CD4-positive, CD25-positive, alpha-beta regulatory T cell (primary cell): Measurements from ENCODE around the gene KRT79. TPM values are rescaled to one million over a fixed set of nuclear protein-coding genes. Genes with fewer than 3 reads are reported as not detected.

Experiments used
- ATAC-seq, 2 donors: fragments of 150-1000 bp; cut with Tn5 transposase; one replicate each; pipeline ENCODE4 v1.10.0; 2021; ENCODE audit warnings: low read depth in 2 of 2, moderate number of reproducible peaks in 2 of 2, moderate library complexity in 1 of 2
- DNase-seq, 3 donors: peaks; one replicate each; pipeline versions ENCODE4 v3.0.0 to v3.0.0-alpha.2; 2012 to 2022; ENCODE audit warnings: mixed read lengths in 1 of 3
- H3K27ac ChIP-seq: one replicate; pipeline ENCODE4 v1.7.0; 2013; ENCODE audit warnings: mild to moderate bottlenecking, low read length; ENCODE audit not compliant: insufficient read depth, poor library complexity, severe bottlenecking
- H3K27me3 ChIP-seq: one replicate; pipeline ENCODE4 v1.7.0; 2013; ENCODE audit warnings: low read length; ENCODE audit not compliant: control insufficient read depth, insufficient read depth
- H3K36me3 ChIP-seq: one replicate; pipeline ENCODE4 v1.7.0; 2013; ENCODE audit warnings: mild to moderate bottlenecking, low read length, moderate library complexity; ENCODE audit not compliant: control insufficient read depth, insufficient read depth
- H3K4me1 ChIP-seq: 2 replicates; pipeline ENCODE4 v1.7.0; 2013; ENCODE audit warnings: mild to moderate bottlenecking, low read length; ENCODE audit not compliant: insufficient read depth, control insufficient read depth, poor library complexity, severe bottlenecking
- H3K4me3 ChIP-seq: one replicate; pipeline ENCODE4 v1.7.0; 2013; ENCODE audit warnings: low read depth, mild to moderate bottlenecking, low read length, moderate library complexity
- H3K9me3 ChIP-seq, 2 experiments: 1 replicate in 1 of 2; 2 replicates in 1 of 2; pipeline ENCODE4 v1.7.0; 2013; ENCODE audit warnings: low read length in 2 of 2, mild to moderate bottlenecking in 1 of 2, moderate library complexity in 1 of 2; ENCODE audit not compliant: control insufficient read depth in 2 of 2
- H3K27ac Mint-ChIP-seq, 3 donors: one replicate each; pipeline ENCODE4 v1.8.0; 2020 to 2022; ENCODE audit warnings: mild to moderate bottlenecking in 3 of 3, mixed read lengths in 3 of 3, moderate library complexity in 2 of 3
- H3K27me3 Mint-ChIP-seq: one replicate; pipeline ENCODE4 v1.8.0; 2022; ENCODE audit warnings: mild to moderate bottlenecking, mixed read lengths
- H3K36me3 Mint-ChIP-seq: one replicate; pipeline ENCODE4 v1.8.0; 2020; ENCODE audit warnings: mixed read lengths
- H3K4me1 Mint-ChIP-seq, 4 donors: one replicate each; pipeline ENCODE4 v1.8.0; 2020 to 2022; ENCODE audit warnings: mixed read lengths in 4 of 4, mild to moderate bottlenecking in 1 of 4
- H3K4me3 Mint-ChIP-seq, 4 donors: one replicate each; pipeline ENCODE4 v1.8.0; 2020 to 2022; ENCODE audit warnings: mild to moderate bottlenecking in 4 of 4, mixed read lengths in 4 of 4, moderate library complexity in 3 of 4
- H3K9me3 Mint-ChIP-seq, 7 donors: one replicate each; pipeline ENCODE4 v1.8.0; 2020 to 2022; ENCODE audit warnings: mixed read lengths in 7 of 7, mild to moderate bottlenecking in 3 of 7, moderate library complexity in 2 of 7
- polyA plus RNA-seq, 4 donors: library from polyadenylated mRNA; unstranded; fragments of 300-500 nt; fragmentation: Illumina TruSeq; gene quantifications; one replicate each; pipeline ENCODE4 v1.2.3, GENCODE V29; 2021
- total RNA-seq: library from RNA; stranded (reverse); gene quantifications from one replicate; pipeline ENCODE4 v1.2.3, GENCODE V29; 2022

Gene KRT79
- total and polyA plus RNA-seq, 5 donors from 2014 or later, result not detected

- H3K36me3 ChIP-seq, result no peaks in the 10 kb centered on the region
- H3K4me1 Mint-ChIP-seq, result no peaks in the 10 kb centered on the region
- H3K4me3 ChIP-seq, result no peak overlapping the region
- H3K27me3 Mint-ChIP-seq, result peaks cover 23% of the 10 kb centered on the region
- no peaks in the 10 kb centered on the region for H3K36me3 Mint-ChIP-seq
- peaks cover 3% of the 10 kb centered on the region for H3K27me3 ChIP-seq
- ATAC-seq (no peak), DNase-seq (no peak)
- H3K9me3 Mint-ChIP-seq, result peaks cover 0 to 3% (median 0%) of the 10 kb centered on the region in 7 donors
- no peak overlapping the region for H3K27ac ChIP-seq
- no peak overlapping the region for H3K27ac Mint-ChIP-seq
- H3K9me3 ChIP-seq, result no peaks in the 10 kb centered on the region
- no peak overlapping the region for H3K4me3 Mint-ChIP-seq
- no peaks in the 10 kb centered on the region for H3K4me1 ChIP-seq
These were observed 50.4 kb downstream of the KRT79 start for GRCh38 chr12:52783563-52784316.

GRCh38 chr12:52782502-52782901, 51.6 kb downstream of the KRT79 start:
- peaks cover 0 to 3% (median 0%) of the 10 kb centered on the region in 7 donors for H3K9me3 Mint-ChIP-seq

GRCh38 chr12:52781399-52782082, 52.6 kb downstream of the KRT79 start:
- Histone ChIP-seq H3K4me1 (no peaks in the 10 kb centered on the region), H3K27me3 (peaks cover 3% of the 10 kb centered on the region), H3K9me3 (no peaks in the 10 kb centered on the region), H3K4me3 (no peak overlapping the region), H3K36me3 (no peaks in the 10 kb centered on the region), H3K27ac (no peak overlapping the region)
- Mint-ChIP-seq H3K4me1 (no peaks in the 10 kb centered on the region), H3K36me3 (no peaks in the 10 kb centered on the region), H3K4me3 (no peak overlapping the region), H3K27me3 (peaks cover 27% of the 10 kb centered on the region), H3K27ac (peak overlapping the region in 1 of 3 donors; percentile 6), H3K9me3 (peaks cover 0 to 3% (median 0%) of the 10 kb centered on the region in 7 donors)
- ATAC-seq (no peak), DNase-seq (no peak)

More at GRCh38 chr12:52782502-52782901, 51.6 kb downstream of the KRT79 start:
- no peaks in the 10 kb centered on the region for H3K4me1 Mint-ChIP-seq
- H3K4me3 ChIP-seq, result no peak overlapping the region
- ATAC-seq (no peak), DNase-seq (no peak)
- no peaks in the 10 kb centered on the region for H3K36me3 ChIP-seq
- H3K36me3 Mint-ChIP-seq, result no peaks in the 10 kb centered on the region
- no peak overlapping the region for H3K27ac ChIP-seq
- peaks cover 27% of the 10 kb centered on the region for H3K27me3 Mint-ChIP-seq
- no peaks in the 10 kb centered on the region for H3K4me1 ChIP-seq
- no peaks in the 10 kb centered on the region for H3K9me3 ChIP-seq
- peaks cover 3% of the 10 kb centered on the region for H3K27me3 ChIP-seq
- H3K4me3 Mint-ChIP-seq, result no peak overlapping the region
- H3K27ac Mint-ChIP-seq, result no peak overlapping the region

GRCh38 chr12:52779914-52780313, 54.2 kb downstream of the KRT79 start:
- Histone ChIP-seq H3K4me3 (no peak overlapping the region), H3K4me1 (no peaks in the 10 kb centered on the region), H3K9me3 (no peaks in the 10 kb centered on the region), H3K27me3 (peaks cover 3% of the 10 kb centered on the region), H3K27ac (no peak overlapping the region), H3K36me3 (no peaks in the 10 kb centered on the region)
- Mint-ChIP-seq H3K36me3 (no peaks in the 10 kb centered on the region), H3K9me3 (peaks cover 0 to 2% (median 0%) of the 10 kb centered on the region in 7 donors), H3K4me3 (no peak overlapping the region), H3K4me1 (no peaks in the 10 kb centered on the region), H3K27me3 (peaks cover 24% of the 10 kb centered on the region), H3K27ac (no peak overlapping the region)
- DNase-seq (no peak), ATAC-seq (no peak)

- no peak for ATAC-seq
- DNase-seq, result no peak
- Mint-ChIP-seq H3K9me3 (no peaks in the 10 kb centered on the region), H3K36me3 (no peaks in the 10 kb centered on the region), H3K4me3 (no peak overlapping the region), H3K27ac (no peak overlapping the region), H3K27me3 (peaks cover 21% of the 10 kb centered on the region), H3K4me1 (no peaks in the 10 kb centered on the region)
- H3K27ac ChIP-seq, result no peak overlapping the region
- H3K9me3 ChIP-seq, result no peaks in the 10 kb centered on the region
- no peaks in the 10 kb centered on the region for H3K36me3 ChIP-seq
- H3K4me1 ChIP-seq, result no peaks in the 10 kb centered on the region
- peaks cover 3% of the 10 kb centered on the region for H3K27me3 ChIP-seq
- no peak overlapping the region for H3K4me3 ChIP-seq
These were observed 55.3 kb downstream of the KRT79 start for GRCh38 chr12:52778833-52779232.

- H3K9me3 Mint-ChIP-seq, result no peaks in the 10 kb centered on the region
- Histone ChIP-seq H3K27me3 (peaks cover 5% of the 10 kb centered on the region), H3K9me3 (no peaks in the 10 kb centered on the region), H3K36me3 (no peaks in the 10 kb centered on the region), H3K4me1 (no peaks in the 10 kb centered on the region), H3K27ac (no peak overlapping the region), H3K4me3 (no peak overlapping the region)
- ATAC-seq (no peak), DNase-seq (no peak)
- H3K27me3 Mint-ChIP-seq, result peaks cover 22% of the 10 kb centered on the region
- no peaks in the 10 kb centered on the region for H3K36me3 Mint-ChIP-seq
- no peaks in the 10 kb centered on the region for H3K4me1 Mint-ChIP-seq
- H3K27ac Mint-ChIP-seq, result no peak overlapping the region
- no peak overlapping the region for H3K4me3 Mint-ChIP-seq
These were observed 56.5 kb downstream of the KRT79 start for GRCh38 chr12:52777566-52777965.

- no peak within 1 kb of the TSS for H3K27ac Mint-ChIP-seq
- H3K9me3 Mint-ChIP-seq, result no peaks in the 10 kb centered on the region
- H3K27ac ChIP-seq, result no peak within 1 kb of the TSS
- no peaks in the 10 kb centered on the region for H3K9me3 ChIP-seq
- H3K4me1 ChIP-seq, result no peaks in the 10 kb centered on the region
- H3K4me3 ChIP-seq, result no peak within 1 kb of the TSS
- H3K36me3 Mint-ChIP-seq, result no peaks in the 10 kb centered on the region
- ATAC-seq (no peak), DNase-seq (no peak)
- no peaks in the 10 kb centered on the region for H3K36me3 ChIP-seq
- no peak within 1 kb of the TSS for H3K4me3 Mint-ChIP-seq
- peaks cover 5% of the 10 kb centered on the region for H3K27me3 ChIP-seq
- peaks cover 22% of the 10 kb centered on the region for H3K27me3 Mint-ChIP-seq
- H3K4me1 Mint-ChIP-seq, result no peaks in the 10 kb centered on the region
These were observed 57.2 kb downstream of the KRT79 start, which contains the start of gene KRT76 for GRCh38 chr12:52776913-52777395. Gene KRT76 (minus strand): TSS chr12:52777345. CDS start chr12:52777291, 54 bp downstream.
